Measurements from ENCODE around the gene PIP5KL1.

The PIP5KL1 gene

GRCh38 chr9:127962278-127962677, 31.7 kb upstream of the PIP5KL1 start:
- no peak for DNase-seq (ENCODE audit: low spot score)
- TF ChIP-seq CTCF (conservative IDR thresholded peaks at IDR 0.05; ENCODE audit: low read depth): no peak
- peak overlapping the region; percentile 100 for H3K27ac ChIP-seq
- POLR2A ChIA-PET (ENCODE audit: low non-redundant PET): no interaction called here
- CTCF ChIA-PET: interaction anchor here (0.6 to 3.1 kb wide), 4 partner anchors 19 to 325 kb away, joined by 3 to 11 read pairs (median 4); no protein-coding TSS in a partner anchor

GRCh38 chr9:127961613-127962155, 31.1 kb upstream of the PIP5KL1 start:
- no peak for DNase-seq (ENCODE audit: low spot score)
- peak overlapping the region; percentile 100 for H3K27ac ChIP-seq
- POLR2A ChIA-PET (ENCODE audit: low non-redundant PET): no interaction called here

GRCh38 chr9:127961155-127961490, 30.5 kb upstream of the PIP5KL1 start:
- ChIA-PET POLR2A (ENCODE audit: low non-redundant PET) (no interaction called here), CTCF (interaction anchor here (0.6 to 3.1 kb wide), 4 partner anchors 9 to 753 kb away, joined by 3 to 11 read pairs (median 5); no protein-coding TSS in a partner anchor)
- TF ChIP-seq CTCF (conservative IDR thresholded peaks at IDR 0.05; ENCODE audit: low read depth): no peak
- peak overlapping the region; percentile 100 for H3K27ac ChIP-seq
- DNase-seq (ENCODE audit: low spot score): no peak

More at GRCh38 chr9:127961613-127962155, 31.1 kb upstream of the PIP5KL1 start:
- TF ChIP-seq CTCF (conservative IDR thresholded peaks at IDR 0.05; ENCODE audit: low read depth): no peak
- CTCF ChIA-PET: interaction anchor here (0.6 to 3.1 kb wide), 4 partner anchors 9 to 753 kb away, joined by 3 to 11 read pairs (median 5); no protein-coding TSS in a partner anchor

- TF ChIP-seq CTCF (conservative IDR thresholded peaks at IDR 0.05; ENCODE audit: low read depth): no peak
- no peak for DNase-seq (ENCODE audit: low spot score)
- CTCF ChIA-PET: interaction anchor here (0.6 to 3.1 kb wide), 4 partner anchors 10 to 157 kb away, joined by 3 to 11 read pairs (median 4); no protein-coding TSS in a partner anchor
- H3K27ac ChIP-seq: peak overlapping the region; percentile 100
- POLR2A ChIA-PET (ENCODE audit: low non-redundant PET): no interaction called here
These were observed 30.0 kb upstream of the PIP5KL1 start for GRCh38 chr9:127960410-127961154.

- CTCF ChIA-PET: interaction anchor here (0.7 to 3.1 kb wide), 3 partner anchors 17 to 158 kb away, joined by 3 to 11 read pairs (median 5); no protein-coding TSS in a partner anchor
- no peak for TF ChIP-seq CTCF (conservative IDR thresholded peaks at IDR 0.05; ENCODE audit: low read depth)
- POLR2A ChIA-PET (ENCODE audit: low non-redundant PET): no interaction called here
- DNase-seq (ENCODE audit: low spot score): no peak
- peak overlapping the region; percentile 100 for H3K27ac ChIP-seq
These were observed 29.3 kb upstream of the PIP5KL1 start for GRCh38 chr9:127959841-127960409.

- H3K27ac ChIP-seq: peak overlapping the region; percentile 100
- ChIA-PET CTCF (interaction anchor here (3.1 kb wide), 1 partner anchor 16 kb away, joined by 11 read pairs; no protein-coding TSS in a partner anchor), POLR2A (ENCODE audit: low non-redundant PET) (no interaction called here)
- no peak for DNase-seq (ENCODE audit: low spot score)
- no peak for TF ChIP-seq CTCF (conservative IDR thresholded peaks at IDR 0.05; ENCODE audit: low read depth)
These were observed 28.8 kb upstream of the PIP5KL1 start for GRCh38 chr9:127959398-127959797.
